HG03575 (cell line): ENCODE measurements around the gene LRRC3.

Experiments
- ATAC-seq: cut with Tn5 transposase; IDR thresholded peaks from one replicate; pipeline ENCODE4 v1.9.1; 2021; ENCODE audit not compliant: unreplicated experiment, insufficient number of reproducible peaks, low FRiP score; ENCODE audit errors: extremely low read depth

The LRRC3 gene

DNA sequence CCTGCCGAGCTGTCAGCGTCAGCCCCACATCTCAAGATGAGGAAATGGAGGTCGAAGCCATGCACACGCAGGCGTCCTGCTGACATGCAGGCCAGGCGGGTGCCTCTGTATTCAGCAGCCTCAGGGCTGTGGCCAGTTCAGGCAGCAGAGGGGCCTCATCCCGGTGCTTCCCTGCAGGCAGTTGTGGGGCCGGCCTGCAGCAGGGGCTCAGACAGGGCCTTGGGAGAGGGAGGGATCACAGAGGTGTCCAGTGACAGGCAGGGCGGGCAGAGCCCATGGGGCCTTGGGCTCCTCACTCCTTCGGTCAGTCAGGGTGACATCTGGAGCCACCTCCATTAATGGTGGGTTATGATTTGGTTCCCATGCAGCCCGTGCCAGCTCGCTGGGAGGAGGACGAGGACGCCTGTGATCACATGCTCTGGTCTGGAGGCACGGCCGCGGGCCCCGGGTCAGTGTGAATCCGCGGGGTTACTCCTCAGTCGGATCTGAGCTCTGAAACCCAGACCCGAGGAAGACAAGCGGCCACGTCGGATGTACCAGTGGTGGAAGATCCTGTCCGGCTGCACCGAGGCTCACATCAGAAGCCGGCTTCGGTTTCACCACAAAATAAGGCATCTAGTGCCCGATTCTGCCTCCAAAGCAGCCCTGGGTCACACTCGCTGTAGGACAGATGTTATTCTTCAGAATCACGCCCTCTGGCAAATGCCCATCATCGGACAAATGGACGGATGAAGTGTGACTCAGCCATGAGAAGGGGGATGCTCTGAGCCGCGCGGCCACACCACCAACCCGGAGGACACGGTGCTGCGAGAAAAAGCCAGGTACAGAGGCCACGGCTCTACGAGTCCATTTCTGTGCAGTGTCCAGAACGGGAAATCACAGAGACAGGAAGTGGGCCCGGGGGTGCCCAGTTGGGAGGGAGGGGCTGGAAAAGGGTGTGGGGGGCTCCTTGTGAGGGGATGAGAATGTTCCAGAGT is 51.3 kb downstream of the LRRC3 start:
- no peak for ATAC-seq

DNA sequence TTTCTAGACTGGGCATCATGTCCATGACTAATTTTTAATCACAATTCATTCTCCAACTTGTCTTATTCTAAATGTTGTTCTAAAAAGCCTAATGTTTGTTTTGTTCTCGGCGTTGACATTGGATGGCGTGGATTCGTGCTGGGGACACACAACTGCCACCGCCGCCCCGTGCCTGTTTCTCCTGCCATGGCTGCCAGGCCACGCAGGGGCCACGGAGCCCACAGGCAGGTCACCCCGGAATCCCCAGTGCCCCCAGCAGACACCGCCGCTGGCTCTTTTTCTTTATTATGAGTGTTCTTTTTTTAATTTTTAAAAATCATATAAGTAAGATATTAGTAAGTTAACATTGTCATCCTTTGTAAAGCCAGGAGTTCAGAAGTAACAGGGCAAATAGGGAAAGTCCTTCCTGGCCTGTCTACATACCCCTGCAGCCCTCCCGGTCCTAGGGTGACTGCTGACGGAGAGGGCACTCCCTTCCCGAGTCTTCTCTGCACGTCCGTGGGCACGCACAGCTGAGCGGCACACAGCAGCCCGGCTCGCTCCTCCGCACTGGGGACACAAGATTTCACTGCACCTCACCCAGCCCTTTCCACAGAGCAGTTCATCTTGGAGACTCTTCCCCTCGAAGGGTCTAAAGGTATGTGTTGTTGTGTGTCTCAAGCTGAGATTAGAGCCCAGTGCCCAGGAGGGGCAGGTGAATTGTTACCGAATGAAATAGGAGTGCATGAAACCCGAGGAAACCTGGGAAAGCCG is 52.5 kb downstream of the LRRC3 start:
- ATAC-seq = no peak

DNA sequence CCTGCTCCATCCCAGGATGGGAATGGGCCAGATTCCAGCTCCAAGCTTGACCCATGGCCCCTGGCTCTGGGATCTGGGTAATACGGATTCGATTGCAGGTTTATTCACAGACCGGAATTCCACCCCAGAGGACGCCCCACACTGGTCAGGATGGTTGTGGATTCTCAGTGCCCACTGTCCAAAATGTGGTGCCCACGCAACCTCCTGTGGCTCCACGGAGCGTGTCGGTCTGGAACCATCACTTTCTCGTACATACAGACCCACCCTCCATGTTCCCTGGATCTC is 53.1 kb downstream of the LRRC3 start:
- ATAC-seq = no peak

DNA sequence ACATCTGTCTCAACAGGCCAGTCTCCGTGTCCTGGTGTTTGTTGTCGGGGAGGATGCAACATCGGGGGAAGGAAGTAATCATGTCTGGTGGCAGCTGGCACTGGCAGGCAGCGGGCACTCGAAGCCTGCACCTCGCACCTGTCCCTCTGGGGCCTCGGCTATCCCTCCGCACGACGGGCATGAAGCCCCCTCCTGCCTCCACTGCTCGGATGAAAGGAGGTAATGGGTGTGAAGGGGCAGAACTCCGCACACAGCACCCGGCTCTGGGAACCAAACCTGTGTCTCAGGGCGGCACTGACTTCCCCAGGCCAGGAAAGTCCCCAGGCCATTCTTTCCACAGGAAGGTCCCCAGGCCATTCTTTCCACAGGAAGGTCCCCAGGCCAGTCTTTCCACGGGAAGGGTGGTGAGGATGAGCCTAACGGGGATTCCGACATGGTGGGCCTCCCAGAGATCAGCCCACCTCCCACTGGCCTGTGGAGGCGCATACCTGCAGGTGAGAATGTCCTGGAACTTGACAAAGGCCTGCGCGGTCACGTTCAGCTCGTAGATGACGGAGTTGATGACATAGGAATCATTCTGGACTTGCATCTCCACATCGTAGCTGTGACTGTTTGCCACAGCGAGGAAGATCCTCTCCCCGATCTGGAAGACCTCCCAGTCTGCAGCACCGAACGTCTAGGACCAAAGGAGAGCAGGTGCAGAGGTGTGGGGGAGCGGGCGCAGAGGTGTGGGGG is 53.6 kb downstream of the LRRC3 start:
- ATAC-seq = no peak

DNA sequence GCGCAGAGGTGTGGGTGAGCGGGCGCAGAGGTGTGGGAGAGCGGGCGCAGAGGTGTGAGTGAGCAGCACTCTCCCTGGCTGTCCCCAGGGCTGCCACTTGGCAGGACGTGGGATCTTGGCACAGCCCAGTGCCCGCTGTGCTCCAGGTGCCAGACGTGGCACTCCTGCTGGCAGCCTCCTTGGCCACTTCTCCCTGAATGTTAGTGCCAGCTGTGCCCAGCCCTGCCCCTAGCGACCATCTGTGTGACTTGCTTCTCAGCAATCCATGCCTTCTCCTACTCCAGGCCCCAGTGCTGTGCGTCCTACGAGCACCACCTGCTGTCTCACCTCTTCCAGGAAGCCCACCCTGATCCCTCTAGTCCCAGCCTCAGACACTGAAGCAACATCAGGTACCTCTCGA is 54.2 kb downstream of the LRRC3 start:
- ATAC-seq = no peak

DNA sequence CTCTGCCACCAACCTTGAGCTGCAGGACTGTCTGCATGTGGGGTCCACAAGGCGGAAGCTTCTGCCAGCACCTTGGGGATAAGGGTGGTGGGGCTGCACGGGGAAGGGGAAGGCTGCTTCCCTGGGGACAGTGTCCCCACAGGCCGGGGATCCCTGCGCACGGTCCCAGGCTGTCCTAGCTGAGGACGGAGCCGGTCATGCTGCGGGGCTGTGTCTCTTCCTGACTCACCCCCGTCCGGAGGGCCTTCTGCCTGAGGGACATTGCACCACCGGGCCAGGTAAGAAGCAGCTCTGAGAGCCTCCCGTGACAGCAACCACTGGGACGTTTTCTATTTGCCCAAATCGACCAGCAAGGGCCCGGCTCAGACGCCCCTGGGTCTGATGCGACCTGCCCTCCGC is 54.8 kb downstream of the LRRC3 start:
- ATAC-seq = no peak

DNA sequence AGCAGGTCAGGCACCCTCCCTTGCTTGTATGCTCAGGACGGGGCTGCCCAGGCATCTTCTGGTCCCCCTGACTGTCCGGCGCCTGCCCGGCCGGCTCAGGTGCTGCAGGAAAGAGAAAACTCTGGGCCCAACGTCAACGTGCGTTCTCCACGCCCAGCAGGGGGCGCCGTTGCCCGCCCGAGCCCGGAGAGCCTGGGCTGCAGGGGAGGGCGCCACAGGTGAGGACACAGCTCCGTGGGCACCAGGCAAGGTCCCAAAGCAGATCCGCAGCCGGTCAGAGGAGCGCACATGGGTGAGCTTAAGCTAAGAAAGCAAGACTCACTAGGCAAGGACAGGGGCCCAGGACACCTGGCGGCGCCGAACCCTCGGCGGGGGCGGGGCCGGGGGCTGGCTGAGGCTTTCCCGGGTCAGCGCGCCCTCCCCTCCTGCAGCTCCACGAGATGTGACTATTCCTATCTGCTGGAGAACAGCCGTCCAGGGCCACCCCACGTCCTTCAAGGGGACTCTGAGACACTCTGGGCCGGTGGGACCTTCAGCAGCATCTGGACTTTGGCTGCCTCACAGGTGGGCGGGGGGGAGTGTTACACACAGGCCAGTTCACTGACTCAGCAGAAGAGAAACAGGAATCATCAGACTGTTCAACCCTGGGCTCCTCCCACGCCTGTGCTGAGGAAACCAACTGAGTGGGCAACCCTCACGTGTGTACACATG is 55.4 kb downstream of the LRRC3 start:
- ATAC-seq = no peak

DNA sequence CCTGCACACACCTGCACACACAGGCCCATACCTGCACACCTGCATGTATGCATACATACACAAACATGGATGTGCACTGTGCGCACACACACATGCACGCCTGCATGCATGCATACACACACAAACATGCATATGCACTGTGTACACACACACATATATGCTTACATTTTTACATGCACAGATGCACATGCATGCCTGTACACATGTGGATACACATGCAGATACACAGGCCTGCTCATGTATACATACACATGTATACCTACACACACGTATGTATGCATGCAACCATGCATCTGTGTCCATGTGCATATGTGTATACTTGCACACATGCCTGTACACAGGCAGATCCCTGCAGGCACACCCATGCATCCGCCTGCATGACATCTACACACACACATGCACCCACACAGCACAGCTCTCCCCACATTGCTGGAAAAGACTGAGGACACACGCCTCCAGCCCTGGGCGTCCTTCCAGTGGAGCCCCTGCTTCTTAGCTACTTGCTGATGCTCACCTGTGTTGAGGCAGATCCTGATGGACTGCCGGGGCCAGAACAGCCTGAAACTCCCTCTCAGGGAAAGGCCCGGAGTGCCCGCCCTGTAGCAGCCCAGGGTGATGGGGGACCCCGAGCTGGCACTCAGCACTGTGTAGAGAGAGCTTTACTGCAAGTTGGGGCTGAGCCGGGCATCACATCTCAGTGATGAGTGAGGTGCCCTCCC is 56.1 kb downstream of the LRRC3 start:
- no peak for ATAC-seq
